Smooth muscle cell (in vitro differentiated cells): Measurements from ENCODE around the gene RPS27L. TPM values are rescaled to one million over a fixed set of nuclear protein-coding genes. Genes with fewer than 3 reads are reported as not detected.

Source experiments
- DNase-seq: peaks from one replicate; lab custom pipeline; 2025; ENCODE audit not compliant: unreplicated experiment; lab: John Stamatoyannopoulos, UW
- H2AFZ ChIP-seq: fragments of 200-600 bp; sonication (generic); 2 replicates; pipeline ENCODE4 v1.6.0; 2016; ENCODE audit warnings: antibody characterized with exemption, low read depth, mild to moderate bottlenecking
- H3F3A ChIP-seq: fragments of 200-600 bp; sonication (generic); 2 replicates; pipeline ENCODE4 v1.6.0; 2017; ENCODE audit warnings: antibody characterized with exemption, low read depth
- H3K27ac ChIP-seq: fragments of 200-600 bp; sonication (generic); 2 replicates; pipeline ENCODE4 v1.5.1; 2016; ENCODE audit warnings: low read depth, mild to moderate bottlenecking
- H3K27me3 ChIP-seq: fragments of 200-600 bp; sonication (generic); 2 replicates; pipeline ENCODE4 v1.6.1; 2016; ENCODE audit warnings: low read depth, mild to moderate bottlenecking
- H3K36me3 ChIP-seq: fragments of 200-600 bp; sonication (generic); 2 replicates; pipeline ENCODE4 v1.5.1; 2016; ENCODE audit warnings: low read depth
- H3K4me1 ChIP-seq: fragments of 200-600 bp; sonication (generic); 2 replicates; pipeline ENCODE4 v1.5.1; 2016; ENCODE audit warnings: low read depth
- H3K4me2 ChIP-seq: fragments of 200-600 bp; sonication (generic); 2 replicates; pipeline ENCODE4 v1.6.0; 2016; ENCODE audit warnings: mild to moderate bottlenecking
- H3K4me3 ChIP-seq: fragments of 200-600 bp; sonication (generic); 2 replicates; pipeline ENCODE4 v1.5.1; 2016; ENCODE audit warnings: mild to moderate bottlenecking
- H3K79me2 ChIP-seq: fragments of 200-600 bp; sonication (generic); 2 replicates; pipeline ENCODE4 v1.6.0; 2016; ENCODE audit warnings: low read depth, mild to moderate bottlenecking
- H3K9ac ChIP-seq: fragments of 200-600 bp; sonication (generic); 2 replicates; pipeline ENCODE4 v1.6.0; 2016; ENCODE audit warnings: low read depth
- H3K9me3 ChIP-seq: fragments of 200-600 bp; sonication (generic); replicated peaks from 2 replicates; pipeline ENCODE4 v1.5.1; 2016; ENCODE audit warnings: low read depth
- H4K20me1 ChIP-seq: fragments of 200-600 bp; sonication (generic); 2 replicates; pipeline ENCODE4 v1.6.0; 2016; ENCODE audit warnings: low read depth
- CTCF ChIP-seq: fragments of 200-600 bp; sonication (generic); IDR thresholded peaks from 2 replicates; pipeline ENCODE4 v1.5.1; 2017; ENCODE audit warnings: borderline replicate concordance, mild to moderate bottlenecking, antibody characterized with exemption; ENCODE audit not compliant: insufficient read depth, poor library complexity, severe bottlenecking
- WGBS: methylation state at CpG from one replicate; pipeline ENCODE4 v1.1.7; 2016; ENCODE audit warnings: low lambda C conversion rate; 5-methylcytosine and 5-hydroxymethylcytosine counted together
- polyA plus RNA-seq: library from polyadenylated mRNA; unstranded; fragments of >200 nt; fragmentation: Nextera tagmentation; extraction: Ambion mirVana; gene quantifications from 2 replicates; pipeline ENCODE4 v1.2.1, GENCODE V29; 2016
- total RNA-seq: library from RNA; depleted of rRNA; stranded (reverse); fragments of >200 nt; gene quantifications from 2 replicates; pipeline ENCODE4 v1.2.3, GENCODE V29; 2014

The RPS27L gene
- total and polyA plus RNA-seq, 2 experiments from 2014 or later, result 180 to 641 TPM

- DNase-seq, result no peak
- TF ChIP-seq CTCF, result no peak
- H3K9me3 ChIP-seq, result no peaks in the 10 kb centered on the region
- no peak overlapping the region for H3K4me3 ChIP-seq
- no peaks in the 10 kb centered on the region for H3K79me2 ChIP-seq
- no peaks in the 10 kb centered on the region for H3K27me3 ChIP-seq
- no peak overlapping the region for H3K27ac ChIP-seq
- no peak overlapping the region for H3K9ac ChIP-seq
- 98% methylated on average over 5 of the region's 5 CpGs for WGBS
- no peak overlapping the region for H3K4me2 ChIP-seq
- H3F3A ChIP-seq, result no peaks in the 10 kb centered on the region
- no peak overlapping the region for H2AFZ ChIP-seq
- H3K36me3 ChIP-seq, result no peaks in the 10 kb centered on the region
- H4K20me1 ChIP-seq, result no peaks in the 10 kb centered on the region
- no peaks in the 10 kb centered on the region for H3K4me1 ChIP-seq
Observed at GRCh38 chr15:63135281-63135680, 22.0 kb downstream of the RPS27L start.

- Histone ChIP-seq H3K4me2 (no peak overlapping the region), H3K4me3 (no peak overlapping the region), H3K79me2 (no peaks in the 10 kb centered on the region), H3K27ac (no peak overlapping the region), H3K9me3 (no peaks in the 10 kb centered on the region), H3K27me3 (no peaks in the 10 kb centered on the region), H4K20me1 (no peaks in the 10 kb centered on the region), H3K36me3 (no peaks in the 10 kb centered on the region), H3K9ac (no peak overlapping the region), H3F3A (no peaks in the 10 kb centered on the region), H2AFZ (no peak overlapping the region), H3K4me1 (no peaks in the 10 kb centered on the region)
- TF ChIP-seq CTCF, result no peak
- WGBS, result 92% methylated on average over 2 of the region's 2 CpGs
- DNase-seq, result no peak
Observed at GRCh38 chr15:63134245-63134985, 22.9 kb downstream of the RPS27L start.

- Histone ChIP-seq H3K4me2 (no peak overlapping the region), H2AFZ (no peak overlapping the region), H3K27me3 (no peaks in the 10 kb centered on the region), H3K36me3 (no peaks in the 10 kb centered on the region), H3K27ac (no peak overlapping the region), H3K79me2 (no peaks in the 10 kb centered on the region), H3K4me1 (no peaks in the 10 kb centered on the region), H3K9me3 (no peaks in the 10 kb centered on the region), H3K9ac (no peak overlapping the region), H3F3A (no peaks in the 10 kb centered on the region), H3K4me3 (no peak overlapping the region), H4K20me1 (no peaks in the 10 kb centered on the region)
- no peak for TF ChIP-seq CTCF
- no peak for DNase-seq
- 96% methylated on average over 1 of the region's 1 CpG for WGBS
Observed at GRCh38 chr15:63133786-63134185, 23.5 kb downstream of the RPS27L start.

GRCh38 chr15:63126726-63127125, 30.6 kb downstream of the RPS27L start:
- H3K36me3 ChIP-seq, result peaks cover 6% of the 10 kb centered on the region
- no peaks in the 10 kb centered on the region for H3K79me2 ChIP-seq
- no peaks in the 10 kb centered on the region for H3K4me1 ChIP-seq
- no peaks in the 10 kb centered on the region for H3F3A ChIP-seq
- H3K4me2 ChIP-seq, result no peak overlapping the region
- no peak overlapping the region for H3K27ac ChIP-seq
- no peak for DNase-seq
- H3K9me3 ChIP-seq, result no peaks in the 10 kb centered on the region
- H2AFZ ChIP-seq, result no peak overlapping the region
- H3K4me3 ChIP-seq, result no peak overlapping the region
- H3K27me3 ChIP-seq, result no peaks in the 10 kb centered on the region
- no peak overlapping the region for H3K9ac ChIP-seq
- 99% methylated on average over 3 of the region's 3 CpGs for WGBS
- no peak for TF ChIP-seq CTCF
- peaks cover 6% of the 10 kb centered on the region for H4K20me1 ChIP-seq
